NOMO-1 (cell line): ENCODE data around the gene NEGR1.

ENCODE experiments used
- DNase-seq, 2 experiments: peaks; one replicate each; lab custom pipeline; 2025; ENCODE audit not compliant: unreplicated experiment in 2 of 2; lab: John Stamatoyannopoulos, UW

Gene NEGR1

DNA sequence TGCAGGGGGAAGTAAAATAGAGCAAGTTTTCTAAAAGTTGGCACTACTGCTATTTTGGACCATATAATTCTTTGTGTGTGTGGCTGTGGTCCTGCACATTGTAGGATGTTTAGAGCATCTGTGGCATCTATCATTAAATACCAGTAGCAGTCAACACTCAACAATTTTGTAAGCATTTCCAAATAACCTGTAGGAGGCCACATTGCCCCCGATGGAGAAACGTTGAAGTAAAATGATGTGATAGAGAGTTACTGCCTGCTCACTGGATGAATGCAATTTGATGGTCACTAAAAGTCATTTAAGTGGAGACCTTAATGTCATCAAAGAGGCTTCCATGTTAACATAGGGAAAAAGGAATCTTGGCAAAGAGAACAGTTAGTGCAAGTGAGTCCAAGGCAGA lies 560.8 kb downstream of the NEGR1 start:
- no peak for DNase-seq

GRCh38 chr1:71719330-71719729 lies 563.0 kb downstream of the NEGR1 start:
- DNase-seq: no peak

DNA sequence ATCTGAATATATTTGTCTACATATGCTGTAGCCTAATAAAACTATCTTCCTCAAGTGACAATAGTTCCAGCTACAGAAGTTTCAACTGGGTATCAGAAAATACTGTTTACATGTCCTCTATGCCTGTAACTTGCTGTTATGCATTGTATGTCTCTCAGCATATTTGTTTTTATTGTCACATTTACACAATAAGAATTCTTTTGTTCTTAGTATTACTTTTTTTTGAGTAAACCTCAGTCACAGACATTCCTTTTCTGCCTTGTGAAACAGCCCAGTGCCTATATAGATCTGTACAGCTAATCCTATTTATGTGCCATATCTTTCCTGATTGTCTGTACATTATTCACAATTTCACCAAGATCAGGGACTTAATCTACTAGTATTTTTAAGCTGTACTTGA lies 565.2 kb downstream of the NEGR1 start:
- no peak for DNase-seq

DNA sequence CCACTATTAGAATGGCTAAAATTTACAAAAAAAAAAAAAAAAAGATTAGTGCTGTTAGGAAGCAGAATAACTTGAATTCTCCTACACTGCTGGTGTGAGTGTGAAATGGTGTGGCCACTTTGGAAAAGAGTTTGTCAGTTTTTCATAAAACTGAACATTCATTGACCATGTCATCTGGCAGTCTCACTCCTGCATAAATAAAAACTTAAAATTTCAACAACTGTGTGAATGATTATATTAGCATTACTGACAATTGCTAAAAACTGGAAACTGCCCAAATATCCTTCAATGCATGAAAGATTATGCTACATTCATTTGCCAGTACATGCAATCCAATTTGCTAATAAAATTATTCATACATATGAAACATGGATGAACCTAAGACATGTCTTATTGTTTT lies 570.9 kb downstream of the NEGR1 start:
- DNase-seq: no peak

GRCh38 chr1:71706029-71706671 lies 576.2 kb downstream of the NEGR1 start:
- DNase-seq: no peak

GRCh38 chr1:71698186-71698585 lies 584.2 kb downstream of the NEGR1 start:
- DNase-seq: peak in 1 of 2 experiments; percentile 41

GRCh38 chr1:71695821-71696220 lies 586.5 kb downstream of the NEGR1 start:
- DNase-seq: no peak

GRCh38 chr1:71695084-71695483 lies 587.3 kb downstream of the NEGR1 start:
- no peak for DNase-seq

GRCh38 chr1:71693581-71693980 lies 588.8 kb downstream of the NEGR1 start:
- no peak for DNase-seq

- no peak for DNase-seq
Observed at GRCh38 chr1:71689635-71690034, 592.7 kb downstream of the NEGR1 start.

GRCh38 chr1:71687376-71687775 lies 595.0 kb downstream of the NEGR1 start:
- DNase-seq: no peak

DNA sequence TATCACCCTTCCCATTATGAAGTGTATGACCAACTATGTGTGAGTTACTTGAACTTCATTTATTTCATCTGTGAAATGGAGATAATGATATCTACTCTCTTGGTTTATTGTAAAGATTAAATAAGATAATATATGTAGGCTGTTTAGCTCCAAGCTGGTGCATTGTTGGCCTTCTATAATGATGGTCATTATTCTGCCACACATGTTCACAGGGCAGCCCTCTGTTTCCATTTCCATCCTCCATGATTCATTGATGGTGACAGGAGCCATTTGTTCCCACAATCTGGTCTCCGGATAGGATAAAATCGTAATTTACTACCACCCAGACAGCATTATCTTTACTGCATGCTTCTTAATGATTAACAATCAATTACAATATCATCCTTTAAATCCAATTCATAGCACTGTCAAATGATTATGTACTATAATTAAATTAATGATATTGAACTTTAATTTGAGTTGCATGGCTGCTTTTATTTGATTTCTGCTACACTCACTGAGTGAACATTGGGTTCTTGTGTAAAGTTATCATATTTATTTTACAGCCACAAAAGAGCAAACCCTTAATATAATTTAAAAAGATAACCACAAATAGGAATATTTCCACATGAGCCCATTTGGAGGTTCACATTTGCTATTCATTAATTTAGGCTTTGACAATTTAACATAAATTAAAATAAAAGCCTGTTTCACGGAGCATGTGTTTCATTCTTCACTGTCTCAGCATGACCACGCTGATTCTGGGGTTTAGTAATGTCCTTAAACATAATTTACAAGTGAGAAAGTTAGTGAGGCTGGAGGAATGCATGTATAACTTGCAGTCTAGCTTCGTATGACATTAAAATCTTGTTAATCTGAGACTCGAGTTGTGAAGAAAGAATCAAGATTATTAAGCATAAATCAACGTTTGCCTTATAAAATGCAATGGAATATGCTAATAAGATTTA lies 605.1 kb downstream of the NEGR1 start:
- no peak for DNase-seq

- DNase-seq: no peak
Observed at GRCh38 chr1:71668065-71668464, 614.3 kb downstream of the NEGR1 start.

- peak; percentile 33 to 77 for DNase-seq
Observed at GRCh38 chr1:71667216-71667615, 615.1 kb downstream of the NEGR1 start.

DNA sequence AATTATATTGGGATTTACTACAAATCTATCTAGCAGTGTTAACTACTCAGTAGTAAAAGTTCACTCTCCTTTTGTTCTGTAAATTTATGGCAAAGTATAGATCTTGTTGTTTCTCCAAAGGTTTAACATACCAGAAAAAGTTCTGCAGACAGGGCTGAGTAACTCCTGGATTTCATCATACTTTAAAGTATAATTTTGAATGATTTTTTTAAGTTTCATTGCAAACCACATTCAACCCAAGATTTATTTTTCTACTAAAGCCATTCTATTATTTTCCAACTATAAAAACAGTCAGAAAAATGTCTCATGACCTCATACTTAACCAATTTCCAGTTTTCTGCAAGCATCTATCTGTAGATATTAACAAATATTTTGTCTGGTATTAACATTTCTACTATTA lies 615.7 kb downstream of the NEGR1 start:
- no peak for DNase-seq

DNA sequence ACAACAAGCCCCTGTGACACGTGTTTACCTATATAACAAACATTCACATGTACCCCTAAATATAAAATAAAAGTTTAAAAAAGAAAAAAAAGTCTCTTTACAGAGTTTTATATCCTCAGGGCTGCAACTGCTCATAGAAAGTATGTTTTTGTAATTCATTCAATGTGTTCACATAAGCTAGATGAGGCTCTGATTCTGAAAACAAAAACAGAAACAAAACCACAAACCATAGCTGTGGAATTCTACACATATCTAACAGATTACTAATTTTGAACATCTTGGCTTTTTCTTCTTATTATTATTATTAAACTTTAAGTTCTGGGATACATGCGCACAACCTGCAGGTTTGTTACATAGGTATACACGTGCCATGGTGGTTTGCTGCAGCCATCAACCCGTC lies 621.9 kb downstream of the NEGR1 start:
- no peak for DNase-seq

- DNase-seq: no peak
Observed at GRCh38 chr1:71657891-71658679, 624.3 kb downstream of the NEGR1 start.

GRCh38 chr1:71656902-71657301 lies 625.4 kb downstream of the NEGR1 start:
- no peak for DNase-seq

GRCh38 chr1:71655604-71656003 lies 626.7 kb downstream of the NEGR1 start:
- no peak for DNase-seq

DNA sequence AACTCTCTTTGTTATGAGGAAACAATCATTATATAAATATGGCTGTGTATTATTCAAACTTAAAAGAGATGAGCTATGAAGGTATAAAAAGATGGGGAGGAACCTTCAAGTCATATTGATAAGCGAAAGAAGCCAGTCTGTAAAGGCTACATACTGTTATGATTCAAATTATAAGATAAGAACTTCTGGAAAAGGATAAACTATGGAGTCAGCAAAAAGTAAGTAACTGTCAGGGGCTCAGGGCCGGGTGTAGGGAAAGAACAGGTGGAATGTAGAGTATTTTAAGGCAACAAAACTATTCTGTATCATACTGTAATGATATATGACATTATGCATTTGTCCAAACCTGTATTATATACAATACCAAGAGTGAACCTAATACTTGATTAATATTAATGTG lies 628.4 kb downstream of the NEGR1 start:
- DNase-seq: no peak

DNA sequence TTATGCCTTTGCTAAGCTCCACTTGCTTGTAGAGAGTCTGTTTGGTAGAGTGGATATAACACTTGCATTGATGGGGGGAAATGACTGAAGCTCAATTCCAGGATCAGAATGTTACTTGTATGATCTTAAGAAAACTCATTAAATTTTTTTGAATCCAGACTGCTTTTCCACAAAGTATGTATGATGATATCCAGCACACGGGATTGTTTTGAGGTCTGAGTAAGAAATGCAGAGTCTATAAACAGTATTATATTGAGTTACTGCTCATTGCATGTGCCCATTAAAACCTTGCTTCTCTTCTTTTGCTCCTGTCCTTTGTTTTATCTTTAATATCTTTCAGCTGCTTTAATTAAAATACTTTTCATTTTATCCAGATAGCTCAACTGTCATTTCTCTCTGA lies 631.1 kb downstream of the NEGR1 start:
- DNase-seq: no peak
